HG03196 (cell line): ENCODE results near the gene CREB3L2.
"Not testable (repeated sequence)": the region's sequence is repeated elsewhere in the genome, so short reads cannot be mapped to it uniquely, and the experiment has no call there.

Experiments
- ATAC-seq: cut with Tn5 transposase; IDR thresholded peaks from one replicate; pipeline ENCODE4 v1.9.1; 2021; ENCODE audit not compliant: unreplicated experiment

Gene CREB3L2

DNA sequence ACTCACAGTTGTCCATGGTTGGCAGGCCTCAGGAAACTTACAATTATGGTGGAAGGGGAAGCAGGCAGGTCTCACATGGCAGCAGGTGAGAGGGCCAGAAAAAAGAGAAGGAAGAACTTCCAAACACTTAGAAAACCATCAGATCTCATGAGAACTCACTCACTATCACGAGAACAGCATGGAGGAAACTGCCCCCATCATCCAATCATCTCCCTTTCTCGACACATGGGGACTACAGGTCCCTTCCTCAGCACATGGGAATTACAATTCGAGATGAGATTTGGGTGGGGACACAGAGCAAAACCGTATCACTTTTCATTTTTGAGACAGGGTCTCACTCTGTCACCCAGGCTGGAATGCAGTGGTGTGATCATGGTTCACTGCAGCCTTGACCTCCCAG, 12.3 kb upstream of the CREB3L2 start:
- not testable (repeated sequence) for ATAC-seq

DNA sequence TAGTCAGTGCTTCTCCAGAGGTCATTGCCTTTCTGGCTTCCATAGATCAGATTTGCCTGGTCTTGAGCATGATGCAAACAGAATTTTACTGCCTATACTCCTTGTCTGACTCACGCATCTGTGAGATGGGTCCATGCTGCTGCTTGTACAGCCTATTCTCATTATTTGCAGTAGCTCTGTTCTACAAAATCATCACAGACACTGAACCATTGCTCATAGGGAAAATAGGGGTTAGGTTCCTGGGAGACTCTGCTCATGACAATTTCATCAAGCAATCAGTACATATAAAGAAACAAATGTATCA, 7.4 kb upstream of the CREB3L2 start:
- no peak for ATAC-seq

DNA sequence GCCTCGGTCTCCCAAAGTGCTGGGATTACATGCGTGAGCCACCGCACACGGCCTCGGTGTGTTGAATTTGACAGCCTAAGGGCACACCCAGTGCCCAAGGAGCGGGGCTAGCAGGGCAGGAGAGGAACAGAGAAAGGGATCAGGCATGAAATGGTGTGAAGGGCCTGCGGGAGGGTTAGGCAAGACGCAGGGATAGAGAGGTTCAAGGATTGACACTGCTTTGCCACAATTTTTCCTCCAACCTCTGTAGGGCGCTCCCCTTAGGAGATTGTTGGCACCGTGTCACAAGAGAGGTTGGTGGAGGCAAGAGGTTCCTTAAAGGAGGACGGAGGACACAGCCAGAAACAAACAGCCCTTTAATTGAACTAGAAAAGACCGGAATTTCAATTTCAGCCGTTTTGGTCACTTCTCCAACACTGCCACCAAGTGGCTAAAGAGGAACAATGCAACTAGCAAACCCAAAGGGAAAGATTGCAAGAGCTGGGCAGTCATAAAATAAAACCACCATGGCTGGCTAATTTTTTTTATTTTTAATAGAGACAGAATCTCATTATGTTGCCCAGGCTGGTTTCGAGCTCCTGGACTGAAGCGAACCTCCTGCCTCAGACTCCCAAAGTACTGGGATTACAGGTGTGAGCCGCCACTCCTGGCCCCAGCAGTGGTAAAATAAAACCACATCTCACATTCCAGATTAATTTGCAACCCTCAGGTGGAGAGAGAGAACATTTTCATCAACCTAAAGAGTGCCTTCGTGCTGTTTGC, 6.9 kb upstream of the CREB3L2 start:
- no peak for ATAC-seq

DNA sequence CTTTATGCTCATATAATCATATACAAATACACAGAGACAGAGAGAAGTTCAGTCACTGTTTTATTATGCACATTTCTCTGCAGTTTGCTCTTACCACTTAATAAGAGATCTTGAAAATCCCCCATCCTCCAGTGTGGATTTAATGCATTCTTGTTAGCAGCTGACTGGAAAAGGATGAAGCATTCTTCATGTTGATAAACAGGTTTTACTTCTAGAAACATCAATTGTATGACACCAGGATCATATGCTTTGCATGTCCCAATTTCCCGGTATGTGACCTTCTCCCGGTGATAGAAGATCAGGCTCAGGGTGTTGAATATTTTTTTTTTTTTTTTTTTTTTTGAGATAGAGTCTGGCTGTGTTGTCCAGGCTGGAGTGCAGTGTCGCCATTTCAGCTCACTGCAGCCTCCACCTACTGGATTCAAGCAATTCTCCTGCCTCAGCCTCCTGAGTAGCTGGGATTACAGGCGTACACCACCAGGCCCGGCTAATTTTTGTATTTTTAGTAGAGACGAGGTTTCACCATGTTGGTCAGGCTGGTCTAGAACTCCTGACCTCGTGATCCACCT, 6.2 kb upstream of the CREB3L2 start:
- ATAC-seq = no peak

DNA sequence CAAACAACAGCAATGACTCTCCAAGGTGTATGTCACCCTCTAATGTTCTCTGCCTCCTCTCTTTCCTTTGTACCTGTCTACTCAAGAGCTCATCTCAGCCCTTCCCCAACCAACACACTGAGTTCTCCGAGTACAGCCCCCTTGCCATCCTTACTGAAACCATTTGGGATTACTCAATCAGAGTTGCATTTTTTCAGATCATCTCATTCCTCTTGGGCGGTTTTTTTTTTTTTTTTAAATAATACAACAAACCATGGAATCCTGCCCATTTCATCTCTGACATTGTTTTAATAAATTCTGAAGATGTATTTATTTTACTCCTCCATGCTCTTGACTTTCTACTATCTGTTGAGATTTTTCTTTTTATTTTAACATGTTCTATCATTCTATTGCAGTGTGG, 4.2 kb upstream of the CREB3L2 start:
- ATAC-seq = no peak

DNA sequence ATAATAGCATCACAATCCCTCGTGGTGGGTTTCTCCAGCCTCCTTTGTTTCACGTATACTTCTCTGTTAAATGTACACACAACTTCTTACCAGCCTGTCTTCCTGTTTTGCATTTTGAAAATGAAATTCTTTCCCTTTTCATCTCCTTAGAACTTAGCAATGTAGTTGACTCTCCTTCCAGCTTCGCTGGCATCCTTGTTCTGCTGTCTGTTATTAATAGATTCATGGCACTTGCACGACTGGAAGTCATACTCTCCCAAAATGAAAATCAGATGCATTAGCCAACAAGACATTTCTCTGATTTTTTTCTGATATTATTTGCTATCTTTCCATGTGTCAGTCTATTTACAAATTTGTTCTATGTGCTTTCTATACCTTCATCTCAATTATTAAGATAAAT, 3.0 kb upstream of the CREB3L2 start:
- no peak for ATAC-seq

DNA sequence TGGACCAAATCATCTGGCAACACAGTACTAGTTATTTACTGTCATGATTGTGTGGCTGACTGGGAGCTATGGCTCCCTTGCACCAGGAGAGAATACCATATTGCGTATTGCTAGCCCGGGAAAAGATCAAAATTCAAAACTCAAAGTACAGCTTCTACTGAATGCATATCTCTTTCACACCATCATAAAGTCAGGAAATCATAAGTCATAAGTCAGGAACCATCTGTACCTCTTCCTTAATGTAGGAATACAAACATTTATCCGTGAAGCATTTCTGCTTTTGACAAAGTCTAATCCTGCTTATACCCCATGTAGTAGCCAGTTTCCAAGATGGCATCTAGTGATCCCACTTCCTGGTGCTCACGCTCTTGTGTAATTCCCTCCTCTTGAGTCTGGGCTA, 2.2 kb upstream of the CREB3L2 start:
- ATAC-seq = no peak

DNA sequence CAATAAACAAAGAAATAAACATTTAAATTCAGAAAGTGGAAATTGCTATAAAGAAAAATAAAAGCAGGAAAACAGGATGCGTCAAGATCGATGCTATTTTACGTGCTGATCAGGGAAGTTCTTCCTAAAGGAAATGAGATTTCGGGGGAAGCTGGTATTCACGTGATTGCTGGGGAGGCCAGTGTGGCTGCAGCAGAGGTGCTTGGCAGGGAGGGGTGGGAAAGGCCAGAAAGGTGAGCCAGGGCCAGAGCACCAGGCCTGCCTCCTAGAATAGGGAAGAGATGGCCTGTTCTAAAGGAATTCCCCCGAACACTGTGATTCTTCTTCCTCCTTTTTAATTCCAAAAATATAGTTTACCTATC, 923 bp upstream of the CREB3L2 start:
- ATAC-seq = no peak

DNA sequence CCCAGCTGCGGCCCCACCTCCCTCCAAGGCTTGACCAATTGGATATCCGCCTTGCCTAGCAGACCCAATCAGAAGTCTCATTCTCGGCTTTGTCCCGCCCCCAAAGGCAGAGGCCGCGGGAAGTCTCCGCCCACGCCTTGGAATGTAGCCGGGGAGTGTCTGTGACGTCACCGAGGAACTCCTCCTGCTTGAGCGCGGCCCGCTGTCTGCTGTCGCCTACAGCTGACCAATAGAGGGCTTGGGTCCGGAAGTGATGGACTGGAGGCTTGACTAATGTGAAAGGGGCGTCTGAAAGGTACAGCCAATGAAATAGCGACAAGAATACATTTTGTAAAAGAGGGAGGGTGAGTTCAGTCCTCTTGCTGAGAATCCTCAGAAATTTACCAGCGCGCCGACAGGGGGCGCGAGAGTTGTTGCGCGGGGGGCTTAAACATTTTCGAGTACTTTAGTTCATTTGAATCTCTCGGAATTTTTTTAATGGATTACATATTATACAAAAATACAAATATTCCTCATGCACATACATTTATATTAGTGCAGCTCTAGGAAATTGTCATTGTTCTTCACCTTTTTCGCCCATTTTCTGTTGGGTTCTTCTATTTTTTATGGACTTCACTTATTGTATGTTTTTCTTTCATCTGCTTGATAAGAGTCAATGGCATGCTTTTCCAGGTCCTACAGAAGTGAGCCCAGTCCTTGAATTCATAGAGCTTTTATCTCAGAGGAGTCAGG, 376 bp upstream of the CREB3L2 start:
- peak; percentile 98 for ATAC-seq

DNA sequence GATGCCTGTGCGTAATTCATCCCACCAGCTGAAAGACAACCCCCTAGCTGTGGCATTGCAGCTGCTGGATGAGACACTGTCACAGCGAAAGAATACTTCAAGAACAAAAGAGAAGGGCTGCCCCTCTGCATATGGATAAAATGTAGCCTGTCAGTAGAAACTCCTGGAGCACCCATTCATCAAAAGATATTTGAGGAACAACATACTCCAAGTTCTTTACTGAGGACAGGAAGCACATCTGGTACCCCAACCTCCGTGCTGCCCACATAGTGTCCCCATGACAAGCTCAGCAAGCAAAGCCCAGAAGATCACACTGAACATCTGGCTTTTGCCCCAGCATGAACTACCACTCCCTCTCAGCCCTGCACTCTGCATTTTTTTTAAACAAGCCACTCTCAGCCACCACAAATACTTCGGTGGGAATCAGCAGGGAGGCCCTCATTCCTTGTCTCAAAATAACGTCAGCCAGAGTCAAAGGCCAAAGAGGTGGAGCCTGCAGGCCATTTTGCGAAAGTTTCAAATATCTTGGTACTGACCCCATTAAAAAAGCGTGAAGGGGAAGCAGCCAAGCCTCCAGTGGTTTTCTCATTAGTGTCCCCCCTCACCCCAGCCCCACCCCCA, 1.7 kb downstream of the CREB3L2 start:
- ATAC-seq = no peak

DNA sequence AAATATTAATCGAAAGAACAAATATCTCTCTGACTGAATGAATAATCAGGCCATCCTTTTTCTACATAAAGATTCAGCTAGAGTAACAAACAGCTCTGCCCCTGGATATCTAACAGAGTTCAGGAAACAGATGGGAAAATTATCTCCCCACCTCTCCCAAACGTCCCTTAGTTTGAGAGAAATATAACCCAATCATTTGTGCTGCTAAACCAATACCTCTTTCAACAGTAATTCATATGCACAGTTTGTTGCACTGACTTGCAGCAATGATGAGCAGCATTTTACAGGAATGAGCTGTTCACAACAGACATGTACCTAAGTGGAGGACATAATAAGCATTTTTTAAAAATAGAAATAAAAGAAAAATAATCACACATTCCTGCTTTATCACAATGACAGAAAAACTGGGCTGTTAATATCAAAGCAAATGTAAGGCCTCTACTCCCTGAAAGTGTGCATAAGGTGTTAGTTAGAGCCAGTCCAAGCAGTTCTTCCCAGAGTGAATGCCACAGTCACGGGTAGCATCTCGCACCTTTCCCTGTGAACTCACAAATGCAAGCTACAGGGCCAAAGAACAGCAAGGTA, 2.3 kb downstream of the CREB3L2 start:
- ATAC-seq = no peak

DNA sequence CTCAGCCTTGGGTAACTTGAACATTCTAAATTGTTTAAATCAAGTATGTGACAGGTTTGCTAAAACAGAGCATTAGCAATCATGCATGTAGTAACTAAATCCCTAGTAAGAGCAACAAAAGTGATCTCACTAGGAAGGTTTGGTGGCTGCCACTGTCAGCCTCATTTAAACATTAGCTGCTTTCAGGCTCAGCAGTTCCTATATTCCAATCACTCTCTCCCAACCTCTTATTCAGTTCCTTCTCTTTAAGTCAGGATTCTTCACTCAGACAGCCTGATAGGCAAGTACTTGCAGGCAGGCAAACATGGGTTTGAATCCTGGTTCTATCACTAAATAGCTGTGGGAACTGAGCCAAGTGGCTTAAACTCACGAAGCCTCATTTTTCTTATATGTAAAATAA, 3.6 kb downstream of the CREB3L2 start:
- ATAC-seq = no peak

DNA sequence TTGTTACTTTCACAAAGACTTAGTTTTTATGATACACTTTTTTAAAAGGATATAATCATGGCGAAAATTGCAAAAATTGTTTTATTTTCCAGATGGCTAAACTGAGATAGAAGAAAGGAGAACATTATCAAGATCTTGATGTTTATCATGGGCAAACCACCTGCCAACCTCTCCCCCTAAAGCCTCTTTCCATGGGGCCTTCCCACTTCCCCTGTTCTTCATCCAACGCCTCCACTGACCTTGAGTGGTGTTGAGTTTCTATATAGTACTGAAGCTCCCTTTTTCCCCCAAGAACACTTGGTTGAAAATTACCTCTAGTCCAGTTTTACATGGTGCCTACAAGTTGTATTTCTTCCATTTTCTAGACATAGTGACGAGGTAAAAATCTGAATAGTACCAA, 5.0 kb downstream of the CREB3L2 start:
- no peak for ATAC-seq

DNA sequence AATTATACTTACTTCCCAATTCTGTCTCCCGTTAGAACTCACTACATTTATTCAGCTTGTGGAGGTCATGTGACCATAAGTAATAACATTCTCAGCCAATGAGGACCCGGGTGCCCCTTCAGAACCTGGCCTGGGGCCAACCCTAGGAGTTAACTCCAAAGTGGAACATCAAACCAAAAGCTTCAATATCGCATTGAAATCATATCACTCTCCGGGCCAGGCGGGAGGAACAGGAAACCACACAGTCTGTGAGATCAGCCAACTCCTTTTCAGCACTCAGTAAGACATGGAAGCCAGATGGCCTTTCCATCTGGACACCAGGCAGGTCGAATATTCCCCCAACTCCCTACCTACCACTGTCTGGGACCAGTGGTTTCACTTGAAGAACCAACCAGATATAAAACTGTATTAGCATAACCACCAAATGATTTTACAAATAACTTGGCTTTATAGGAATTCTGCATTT, 5.5 kb downstream of the CREB3L2 start:
- no peak for ATAC-seq

DNA sequence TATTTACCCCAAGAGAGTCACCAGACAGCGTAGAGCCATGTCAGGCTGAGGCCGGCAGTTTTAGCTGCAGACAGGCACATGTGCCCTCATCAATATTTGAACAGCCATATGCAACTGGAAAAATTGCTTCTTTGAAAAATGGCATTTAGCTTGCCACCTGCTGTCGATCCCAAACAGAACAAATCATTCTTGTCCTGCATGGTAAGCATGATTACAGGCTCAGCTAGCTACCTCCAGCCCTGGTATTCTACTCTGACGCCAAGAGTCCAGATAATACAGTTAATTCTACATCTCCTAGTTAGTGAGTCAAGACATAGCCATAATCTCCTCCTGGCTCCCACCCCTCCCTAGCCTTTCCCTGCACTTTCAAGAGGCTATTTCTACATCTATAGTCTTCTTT, 7.7 kb downstream of the CREB3L2 start:
- ATAC-seq = no peak

DNA sequence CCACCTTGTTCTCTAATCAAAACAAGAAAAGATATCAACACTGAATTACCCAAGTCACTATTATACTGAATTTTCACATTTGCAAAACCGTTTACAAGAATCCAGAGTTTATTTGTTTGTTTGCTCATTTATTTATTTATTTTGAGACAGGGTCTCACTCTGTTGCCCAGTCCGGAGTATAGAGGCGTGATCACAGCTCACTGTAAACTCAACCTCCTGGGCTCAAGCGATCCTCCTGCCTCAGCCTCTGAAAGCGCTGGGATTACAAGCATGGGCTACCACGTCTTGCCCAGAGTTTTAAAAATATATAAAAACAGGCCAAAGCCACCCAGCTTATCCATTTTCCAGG, 8.5 kb downstream of the CREB3L2 start:
- ATAC-seq = no peak

DNA sequence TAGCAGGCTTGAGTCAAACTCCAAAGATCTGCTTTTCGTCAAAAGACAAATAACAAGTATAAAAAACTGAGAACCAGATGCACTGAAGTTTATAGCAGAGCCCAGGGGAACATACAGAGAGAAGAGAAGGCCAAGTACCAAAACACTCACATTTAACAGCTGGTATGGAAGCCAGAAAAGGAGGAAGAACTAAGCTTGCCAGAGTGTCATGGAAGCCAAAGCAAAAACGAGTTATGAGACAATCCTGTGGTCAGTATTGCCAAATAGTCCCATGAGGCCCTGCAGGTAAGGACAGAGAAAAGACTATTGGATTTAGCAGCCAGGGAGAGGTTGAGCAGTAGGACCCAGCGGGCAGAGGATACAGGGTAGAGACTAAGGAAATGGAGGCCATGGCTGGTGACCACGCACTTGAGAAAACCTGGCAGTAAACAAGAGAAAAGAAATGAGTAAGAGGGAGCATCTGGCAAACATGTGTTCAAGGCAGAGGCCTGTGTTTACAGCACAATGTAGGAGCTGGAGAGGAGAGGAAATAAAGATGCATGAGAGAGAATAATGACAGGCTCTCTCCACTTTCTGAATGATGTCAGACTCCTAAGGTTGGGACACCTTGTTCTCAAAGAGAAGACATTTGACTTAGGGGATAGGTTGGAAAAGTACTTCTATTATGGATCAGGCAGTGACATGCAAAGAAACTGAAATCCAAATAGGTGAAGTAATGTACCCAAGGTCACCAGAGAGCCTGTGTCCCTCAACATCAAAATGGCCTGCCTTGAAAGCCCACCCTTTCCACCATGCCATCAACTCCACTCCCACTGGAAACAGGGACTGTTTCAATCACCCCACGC, 9.1 kb downstream of the CREB3L2 start:
- peak; percentile 46 for ATAC-seq

DNA sequence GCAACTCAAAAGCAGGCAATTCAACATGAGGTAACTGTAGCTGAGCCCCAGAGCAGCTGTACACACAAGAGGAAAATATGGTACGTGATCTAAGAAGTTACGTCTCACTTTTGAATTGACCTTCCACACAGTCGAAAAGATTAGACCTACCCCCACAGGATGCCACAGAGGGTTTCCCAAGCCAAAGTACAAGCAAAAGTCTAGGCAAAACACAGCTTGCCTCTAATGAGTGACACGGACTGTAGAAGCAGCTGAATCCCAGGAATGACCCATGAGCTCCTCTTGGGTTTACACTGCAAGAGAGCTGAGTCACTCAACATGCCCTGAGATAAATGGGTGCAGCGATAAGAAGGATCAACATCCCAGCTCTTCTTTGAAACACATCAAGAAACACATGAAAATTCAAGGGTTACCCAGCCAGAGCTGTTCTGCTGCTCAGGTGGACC, 9.8 kb downstream of the CREB3L2 start:
- no peak for ATAC-seq

DNA sequence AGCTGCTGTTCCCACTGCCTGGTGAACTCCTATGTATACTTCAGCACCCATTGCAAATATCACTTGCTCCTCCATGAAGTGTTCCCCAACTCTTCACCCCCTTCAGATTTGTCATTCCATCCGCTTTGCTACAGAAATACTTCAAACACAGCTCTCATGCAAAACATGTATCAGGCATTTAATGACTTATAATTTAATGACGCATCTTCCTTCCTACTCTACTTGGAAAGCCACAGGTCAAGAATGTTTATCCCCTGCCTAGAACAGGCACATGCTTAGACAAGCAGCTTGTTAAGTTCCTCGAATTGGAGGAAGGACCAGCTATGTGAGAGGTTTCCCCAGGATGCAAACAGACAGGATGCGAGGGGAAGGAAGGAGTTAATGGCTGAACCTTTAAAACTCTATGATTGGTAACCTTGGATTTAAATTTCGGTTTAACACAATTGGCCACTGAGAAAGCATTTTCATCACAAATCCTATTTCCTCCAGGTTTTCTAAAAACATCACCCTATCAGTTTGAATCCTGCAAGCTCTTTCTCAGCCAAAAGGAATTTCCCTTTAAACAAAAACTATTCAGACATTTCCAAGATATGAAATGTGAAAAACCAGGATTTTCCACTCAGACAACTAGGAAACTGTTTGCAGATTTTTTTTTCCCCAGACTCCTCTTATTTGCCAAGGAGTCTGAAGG, 11.5 kb downstream of the CREB3L2 start:
- no peak for ATAC-seq

DNA sequence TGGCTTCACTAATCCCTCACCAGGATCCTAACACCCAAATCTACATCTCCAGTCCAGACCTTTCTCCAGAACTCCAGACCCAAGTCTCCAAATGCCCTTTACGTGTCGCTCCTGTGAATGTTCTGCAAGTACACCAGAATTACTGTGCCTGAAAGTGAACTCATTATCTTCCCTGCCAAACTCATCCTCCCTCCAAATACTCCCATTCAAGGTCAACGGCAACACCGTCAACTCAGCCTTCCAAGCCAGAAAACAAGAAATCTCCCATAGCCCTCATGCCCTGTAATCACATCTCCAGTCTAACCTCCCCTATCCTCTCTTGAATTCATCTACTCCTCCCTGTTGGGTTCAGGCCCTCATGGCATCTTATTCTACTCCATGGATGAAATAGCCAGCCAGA, 12.3 kb downstream of the CREB3L2 start:
- no peak for ATAC-seq
